SK-N-SH (cell line): ENCODE measurements around the gene PLA2G6.
"Not testable (repeated sequence)": the region's sequence is repeated elsewhere in the genome, so short reads cannot be mapped to it uniquely, and the experiment has no call there.

Experiments used
- RCOR1 ChIP-seq: fragments of 150-350 bp; IDR thresholded peaks from 2 replicates; pipeline ENCODE4 v1.6.1; 2017; ENCODE audit warnings: antibody characterized with exemption, low read length
- TAF1 ChIP-seq: IDR thresholded peaks from 2 replicates; pipeline ENCODE4 v1.6.1; 2012; ENCODE audit warnings: low read depth, mild to moderate bottlenecking, low read length, moderate library complexity, borderline replicate concordance

- TF ChIP-seq RCOR1, TAF1: not testable (repeated sequence)
Measured at GRCh38 chr22:38079208-38079607, 102.4 kb downstream of the PLA2G6 start.
